ENCODE results near the gene CDK19. TPM values are rescaled to one million over a fixed set of nuclear protein-coding genes. Genes with fewer than 3 reads are reported as not detected.

CDK19 gene
- total and polyA plus RNA-seq, 2 experiments from 2014 or later = 3.3 to 11.2 TPM

DNA sequence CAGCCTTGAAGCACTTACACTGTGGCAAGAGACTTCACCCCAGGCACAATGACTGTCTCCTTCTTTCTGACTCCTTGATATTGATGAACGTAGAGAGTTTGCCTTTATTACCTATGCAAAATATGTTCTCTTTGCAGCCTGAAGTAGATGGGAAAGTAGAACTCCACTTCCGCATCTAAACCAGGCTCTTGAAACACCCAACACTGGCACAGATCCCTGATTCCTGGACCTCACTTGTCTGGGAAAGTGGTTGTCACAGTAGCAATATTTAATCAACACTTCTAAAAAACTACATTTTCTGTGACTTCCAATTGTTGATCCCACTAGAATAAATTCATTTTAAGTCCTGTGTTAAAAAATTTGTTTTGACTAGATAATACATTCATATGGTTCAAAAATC lies 143.1 kb downstream of the CDK19 start:
- in situ Hi-C loops (cut with MboI) = no loop called here

DNA sequence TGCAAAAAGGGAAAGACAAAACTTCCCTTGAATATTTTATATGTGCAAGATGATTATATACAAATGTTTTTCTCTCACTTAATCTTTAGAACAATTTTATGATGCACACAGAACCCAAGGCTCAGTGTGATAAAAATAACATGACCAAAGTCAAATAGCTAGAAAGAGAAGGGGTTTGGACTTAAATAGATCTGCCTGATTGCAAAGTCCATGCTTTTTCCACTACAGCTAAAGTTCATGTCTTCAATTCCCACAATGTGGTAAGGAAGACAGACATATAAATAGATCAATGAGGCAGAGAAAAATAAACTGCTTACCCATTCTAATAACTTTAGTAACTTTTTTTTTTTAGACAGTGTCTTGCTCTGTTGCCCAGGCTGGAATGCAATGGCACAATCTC lies 143.8 kb downstream of the CDK19 start:
- Histone ChIP-seq H3K36me3 (ENCODE audit: low read depth) (peaks cover 3% of the 10 kb centered on the region; the same call in 1 of the 2 replicates), H3K4me1 (ENCODE audit: insufficient read depth) (no peaks in the 10 kb centered on the region), H3K9me3 (ENCODE audit: low read depth) (no peaks in the 10 kb centered on the region), H3K9me2 (ENCODE audit: insufficient read depth) (no peaks in the 10 kb centered on the region), H3K4me2 (ENCODE audit: unreplicated experiment) (no peak overlapping the region), H3K79me2 (ENCODE audit: insufficient read depth) (no peaks in the 10 kb centered on the region), H3K27me3 (replicated peaks; ENCODE audit: insufficient read depth) (no peaks in the 10 kb centered on the region), H2AFZ (no peak overlapping the region), H3F3A (ENCODE audit: insufficient read depth) (no peaks in the 10 kb centered on the region), H3K9ac (no peak overlapping the region), H4K20me1 (ENCODE audit: insufficient read depth) (no peaks in the 10 kb centered on the region), H3K27ac (no peak overlapping the region), H3K4me3 (no peak overlapping the region)
- no peak for TF ChIP-seq EZH2phosphoT487 (IDR thresholded peaks at IDR 0.05; ENCODE audit: insufficient read depth, low read depth)
- no peak for TF ChIP-seq EZH2 (IDR thresholded peaks at IDR 0.05; ENCODE audit: insufficient read depth, poor library complexity, severe bottlenecking)
- in situ Hi-C loops (cut with MboI) = no loop called here
- DNase-seq = no peak

More for the DNA sequence above, 143.1 kb downstream of the CDK19 start:
- Histone ChIP-seq H3K4me2 (ENCODE audit: unreplicated experiment) (no peak overlapping the region), H3K9me3 (ENCODE audit: low read depth) (no peaks in the 10 kb centered on the region), H3K79me2 (ENCODE audit: insufficient read depth) (no peaks in the 10 kb centered on the region), H3K36me3 (ENCODE audit: low read depth) (no peaks in the 10 kb centered on the region; the same call in 1 of the 2 replicates), H3K9me2 (ENCODE audit: insufficient read depth) (no peaks in the 10 kb centered on the region), H4K20me1 (ENCODE audit: insufficient read depth) (no peaks in the 10 kb centered on the region), H3F3A (ENCODE audit: insufficient read depth) (no peaks in the 10 kb centered on the region), H3K4me3 (no peak overlapping the region), H2AFZ (no peak overlapping the region), H3K27me3 (replicated peaks; ENCODE audit: insufficient read depth) (no peaks in the 10 kb centered on the region), H3K9ac (no peak overlapping the region), H3K4me1 (ENCODE audit: insufficient read depth) (no peaks in the 10 kb centered on the region), H3K27ac (no peak overlapping the region)
- TF ChIP-seq EZH2phosphoT487 (IDR thresholded peaks at IDR 0.05; ENCODE audit: insufficient read depth, low read depth) (no peak), EZH2 (IDR thresholded peaks at IDR 0.05; ENCODE audit: insufficient read depth, poor library complexity, severe bottlenecking) (no peak)
- DNase-seq = no peak
- WGBS, 2 experiments (ENCODE audit: low coverage in 1 of 2, low lambda C conversion rate in 2 of 2, missing lambda C conversion rate in 2 of 2) = 88 to 97% methylated on average over 2 of the region's 2 CpGs

DNA sequence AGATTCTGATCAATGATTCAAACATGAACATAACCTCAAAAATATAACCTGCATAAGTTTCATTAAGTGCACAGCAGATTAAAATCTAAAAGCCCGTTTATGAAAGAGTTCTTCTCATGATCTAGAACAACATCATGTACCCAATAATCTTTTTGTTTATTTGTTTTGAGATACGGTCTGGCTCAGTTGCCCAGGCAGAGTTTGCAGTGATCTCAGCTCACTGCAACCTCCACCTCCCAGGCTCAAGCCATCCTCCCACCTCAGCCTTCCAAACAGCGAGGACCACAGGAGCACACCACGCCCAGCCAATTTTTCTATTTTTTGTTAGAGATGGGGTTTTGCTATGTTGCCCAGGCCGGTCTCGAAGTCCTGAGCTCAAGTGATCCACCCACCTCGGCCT lies 149.7 kb downstream of the CDK19 start:
- 88 to 92% methylated on average over 7 of the region's 7 CpGs for WGBS, 2 experiments (ENCODE audit: low coverage in 1 of 2, low lambda C conversion rate in 2 of 2, missing lambda C conversion rate in 2 of 2)
- Histone ChIP-seq H3K9me2 (ENCODE audit: insufficient read depth) (no peaks in the 10 kb centered on the region), H3K4me3 (no peak overlapping the region), H3K4me1 (ENCODE audit: insufficient read depth) (peaks cover 24% of the 10 kb centered on the region), H3K36me3 (ENCODE audit: low read depth) (peaks cover 3% of the 10 kb centered on the region; the same call in 1 of the 2 replicates), H4K20me1 (ENCODE audit: insufficient read depth) (no peaks in the 10 kb centered on the region), H3K79me2 (ENCODE audit: insufficient read depth) (no peaks in the 10 kb centered on the region), H3K4me2 (ENCODE audit: unreplicated experiment) (no peak overlapping the region), H3K9ac (no peak overlapping the region), H3K9me3 (ENCODE audit: low read depth) (no peaks in the 10 kb centered on the region), H3K27me3 (replicated peaks; ENCODE audit: insufficient read depth) (no peaks in the 10 kb centered on the region), H2AFZ (no peak overlapping the region), H3F3A (ENCODE audit: insufficient read depth) (no peaks in the 10 kb centered on the region), H3K27ac (no peak overlapping the region)
- in situ Hi-C loops (cut with MboI) = no loop called here
- TF ChIP-seq EZH2phosphoT487 (IDR thresholded peaks at IDR 0.05; ENCODE audit: insufficient read depth, low read depth) (no peak), EZH2 (IDR thresholded peaks at IDR 0.05; ENCODE audit: insufficient read depth, poor library complexity, severe bottlenecking) (no peak)
- no peak for DNase-seq

DNA sequence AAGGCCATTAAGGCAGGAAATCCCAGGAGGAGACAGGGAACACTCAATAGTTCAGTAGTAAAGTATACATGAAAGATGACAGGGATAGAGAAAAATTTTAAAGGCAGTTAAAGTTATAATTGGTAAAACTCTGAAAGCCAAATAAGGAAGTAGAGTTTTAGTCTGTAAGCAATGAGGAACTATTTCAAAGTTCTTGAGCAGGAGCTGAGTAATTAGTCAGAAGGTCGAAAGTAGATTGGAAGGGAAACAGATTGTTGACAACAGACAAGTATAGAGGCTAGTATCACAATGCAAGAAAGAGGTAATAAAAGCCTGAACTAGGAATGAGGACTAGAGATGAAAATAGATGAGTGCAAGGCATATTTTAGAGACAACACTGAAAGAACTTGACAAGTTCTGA lies 150.3 kb downstream of the CDK19 start:
- Histone ChIP-seq H3F3A (ENCODE audit: insufficient read depth) (no peaks in the 10 kb centered on the region), H3K4me2 (ENCODE audit: unreplicated experiment) (no peak overlapping the region), H3K9me2 (ENCODE audit: insufficient read depth) (no peaks in the 10 kb centered on the region), H4K20me1 (ENCODE audit: insufficient read depth) (no peaks in the 10 kb centered on the region), H3K4me1 (ENCODE audit: insufficient read depth) (peaks cover 24% of the 10 kb centered on the region), H3K9me3 (ENCODE audit: low read depth) (no peaks in the 10 kb centered on the region), H3K4me3 (no peak overlapping the region), H3K27ac (no peak overlapping the region), H2AFZ (no peak overlapping the region), H3K27me3 (replicated peaks; ENCODE audit: insufficient read depth) (no peaks in the 10 kb centered on the region), H3K9ac (no peak overlapping the region), H3K79me2 (ENCODE audit: insufficient read depth) (no peaks in the 10 kb centered on the region), H3K36me3 (ENCODE audit: low read depth) (peaks cover 3% of the 10 kb centered on the region; the same call in 1 of the 2 replicates)
- TF ChIP-seq EZH2 (IDR thresholded peaks at IDR 0.05; ENCODE audit: insufficient read depth, poor library complexity, severe bottlenecking) = no peak
- in situ Hi-C loops (cut with MboI) = no loop called here
- DNase-seq = peak; percentile 21
- WGBS, 2 experiments (ENCODE audit: low coverage in 1 of 2, low lambda C conversion rate in 2 of 2, missing lambda C conversion rate in 2 of 2) = 72 to 80% methylated on average over 1 of the region's 1 CpG

Measured in GM23248 (cell line).